GM12874 (cell line): ENCODE data around the gene ELMOD2.

ENCODE experiments used
- CTCF ChIP-seq: IDR thresholded peaks from 2 replicates; pipeline ENCODE4 v1.5.1; 2011; ENCODE audit warnings: low read depth, mild to moderate bottlenecking, control low read depth, low read length, moderate library complexity; ENCODE audit not compliant: insufficient read depth

ELMOD2 gene

GRCh38 chr4:140568507-140569306 lies 44.7 kb downstream of the ELMOD2 start, which contains the start of gene UCP1:
UCP1 (minus strand) TSS chr4:140568961; CDS start chr4:140568729, 232 bp downstream.
- TF ChIP-seq CTCF = no peak

GRCh38 chr4:140569307-140569638 lies 45.3 kb downstream of the ELMOD2 start:
- no peak for TF ChIP-seq CTCF

GRCh38 chr4:140571620-140572019 lies 47.7 kb downstream of the ELMOD2 start:
- no peak for TF ChIP-seq CTCF

- no peak for TF ChIP-seq CTCF
These were observed 51.5 kb downstream of the ELMOD2 start for GRCh38 chr4:140575489-140575888.

- no peak for TF ChIP-seq CTCF
These were observed 55.3 kb downstream of the ELMOD2 start for GRCh38 chr4:140579278-140579677.

GRCh38 chr4:140581078-140581477 lies 57.1 kb downstream of the ELMOD2 start:
- no peak for TF ChIP-seq CTCF

GRCh38 chr4:140584439-140584838 lies 60.5 kb downstream of the ELMOD2 start:
- no peak for TF ChIP-seq CTCF
